IPS-18c (cell line): ENCODE results near the gene FGR.
A peak's percentile ranks its signal among the peaks of the same experiment; 100 is the strongest.

Experiments used
- H3K4me3 ChIP-seq: 2 replicates; pipeline ENCODE4 v1.7.0; 2013; ENCODE audit warnings: low read depth, mild to moderate bottlenecking, low read length, moderate library complexity; ENCODE audit not compliant: insufficient read depth
- H3K9me3 ChIP-seq: one replicate; pipeline ENCODE4 v1.6.1; 2013; ENCODE audit warnings: mild to moderate bottlenecking, low read length, moderate library complexity; ENCODE audit not compliant: control insufficient read depth, insufficient read depth

Gene FGR

GRCh38 chr1:27599605-27600497, 35.1 kb downstream of the FGR start:
- no peak overlapping the region for H3K4me3 ChIP-seq
- peaks cover 5% of the 10 kb centered on the region for H3K9me3 ChIP-seq

GRCh38 chr1:27598902-27599528, 36.0 kb downstream of the FGR start:
- H3K4me3 ChIP-seq: no peak overlapping the region
- peaks cover 5% of the 10 kb centered on the region for H3K9me3 ChIP-seq

- H3K9me3 ChIP-seq: peaks cover 5% of the 10 kb centered on the region
- H3K4me3 ChIP-seq: no peak overlapping the region
Observed at GRCh38 chr1:27598295-27598687, 36.7 kb downstream of the FGR start.

GRCh38 chr1:27597516-27598294, 37.3 kb downstream of the FGR start:
- no peak overlapping the region for H3K4me3 ChIP-seq
- peaks cover 5% of the 10 kb centered on the region for H3K9me3 ChIP-seq

- peaks cover 5% of the 10 kb centered on the region for H3K9me3 ChIP-seq
- H3K4me3 ChIP-seq: no peak overlapping the region
Observed at GRCh38 chr1:27596986-27597385, 38.0 kb downstream of the FGR start.

GRCh38 chr1:27596261-27596660, 38.7 kb downstream of the FGR start:
- Histone ChIP-seq H3K9me3 (peaks cover 5% of the 10 kb centered on the region), H3K4me3 (no peak overlapping the region)

- H3K4me3 ChIP-seq: no peak overlapping the region
- peaks cover 5% of the 10 kb centered on the region for H3K9me3 ChIP-seq
Observed at GRCh38 chr1:27595597-27595996, 39.4 kb downstream of the FGR start.

GRCh38 chr1:27594564-27595510, 40.1 kb downstream of the FGR start:
- H3K4me3 ChIP-seq: peak overlapping the region; percentile 15; the same call in 1 of the 2 replicates

GRCh38 chr1:27593678-27594563, 41.1 kb downstream of the FGR start:
- H3K4me3 ChIP-seq: peak overlapping the region; percentile 31; the same call in 1 of the 2 replicates
- no peaks in the 10 kb centered on the region for H3K9me3 ChIP-seq

More at GRCh38 chr1:27594564-27595510, 40.1 kb downstream of the FGR start:
- H3K9me3 ChIP-seq: peaks cover 5% of the 10 kb centered on the region

GRCh38 chr1:27592931-27593677, 41.9 kb downstream of the FGR start:
- H3K4me3 ChIP-seq: peak overlapping the region; percentile 36
- H3K9me3 ChIP-seq: no peaks in the 10 kb centered on the region

GRCh38 chr1:27592232-27592930, 42.6 kb downstream of the FGR start:
- H3K9me3 ChIP-seq: no peaks in the 10 kb centered on the region
- H3K4me3 ChIP-seq: peak overlapping the region; percentile 36; the same call in 1 of the 2 replicates

- Histone ChIP-seq H3K9me3 (no peaks in the 10 kb centered on the region), H3K4me3 (no peak overlapping the region)
Observed at GRCh38 chr1:27591622-27592021, 43.4 kb downstream of the FGR start.

GRCh38 chr1:27590917-27591508, 44.0 kb downstream of the FGR start:
- no peak overlapping the region for H3K4me3 ChIP-seq
- no peaks in the 10 kb centered on the region for H3K9me3 ChIP-seq

- Histone ChIP-seq H3K9me3 (no peaks in the 10 kb centered on the region), H3K4me3 (no peak overlapping the region; the same call in 1 of the 2 replicates)
Observed at GRCh38 chr1:27589841-27590426, 45.1 kb downstream of the FGR start.
